Measurements from ENCODE around the gene BTBD9.

BTBD9 gene

GRCh38 chr6:38485488-38485887 is 154.2 kb downstream of the BTBD9 start:
- no peak for DNase-seq (ENCODE audit: low read depth in 4 of 4, low spot score in 1 of 4)

- no peak for DNase-seq (ENCODE audit: low read depth in 4 of 4, low spot score in 1 of 4)
These were observed 155.1 kb downstream of the BTBD9 start for GRCh38 chr6:38484656-38485055.

GRCh38 chr6:38483526-38483925 is 156.2 kb downstream of the BTBD9 start:
- no peak for DNase-seq (ENCODE audit: low read depth in 4 of 4, low spot score in 1 of 4)

GRCh38 chr6:38482466-38482865 is 157.3 kb downstream of the BTBD9 start:
- no peak for DNase-seq (ENCODE audit: low read depth in 4 of 4, low spot score in 1 of 4)

- no peak for DNase-seq (ENCODE audit: low read depth in 4 of 4, low spot score in 1 of 4)
These were observed 157.9 kb downstream of the BTBD9 start for GRCh38 chr6:38481851-38482250.

GRCh38 chr6:38481211-38481836 is 158.4 kb downstream of the BTBD9 start:
- DNase-seq (ENCODE audit: low read depth in 4 of 4, low spot score in 1 of 4) = no peak

- DNase-seq (ENCODE audit: low read depth in 4 of 4, low spot score in 1 of 4) = no peak
These were observed 159.7 kb downstream of the BTBD9 start for GRCh38 chr6:38480036-38480435.

- DNase-seq (ENCODE audit: low read depth in 4 of 4, low spot score in 1 of 4) = no peak
These were observed 160.4 kb downstream of the BTBD9 start for GRCh38 chr6:38479331-38479730.

GRCh38 chr6:38477680-38478260 is 162.0 kb downstream of the BTBD9 start:
- DNase-seq (ENCODE audit: low read depth in 4 of 4, low spot score in 1 of 4) = no peak

GRCh38 chr6:38476888-38477287 is 162.8 kb downstream of the BTBD9 start:
- no peak for DNase-seq (ENCODE audit: low read depth in 4 of 4, low spot score in 1 of 4)

- DNase-seq (ENCODE audit: low read depth in 4 of 4, low spot score in 1 of 4) = no peak
These were observed 163.6 kb downstream of the BTBD9 start for GRCh38 chr6:38476141-38476540.

GRCh38 chr6:38470548-38470947 is 169.2 kb downstream of the BTBD9 start:
- no peak for DNase-seq (ENCODE audit: low read depth in 4 of 4, low spot score in 1 of 4)

GRCh38 chr6:38467566-38467965 is 172.2 kb downstream of the BTBD9 start:
- DNase-seq (ENCODE audit: low read depth in 4 of 4, low spot score in 1 of 4) = no peak

GRCh38 chr6:38460186-38460585 is 179.5 kb downstream of the BTBD9 start:
- no peak for DNase-seq (ENCODE audit: low read depth in 4 of 4, low spot score in 1 of 4)

- no peak for DNase-seq (ENCODE audit: low read depth in 4 of 4, low spot score in 1 of 4)
These were observed 180.4 kb downstream of the BTBD9 start for GRCh38 chr6:38459291-38459690.

GRCh38 chr6:38453861-38454260 is 185.9 kb downstream of the BTBD9 start:
- DNase-seq (ENCODE audit: low read depth in 4 of 4, low spot score in 1 of 4) = no peak

GRCh38 chr6:38452816-38453660 is 186.7 kb downstream of the BTBD9 start:
- no peak for DNase-seq (ENCODE audit: low read depth in 4 of 4, low spot score in 1 of 4)

- DNase-seq (ENCODE audit: low read depth in 4 of 4, low spot score in 1 of 4) = no peak
These were observed 189.0 kb downstream of the BTBD9 start for GRCh38 chr6:38450717-38451116.

GRCh38 chr6:38445925-38446324 is 193.8 kb downstream of the BTBD9 start:
- no peak for DNase-seq (ENCODE audit: low read depth in 4 of 4, low spot score in 1 of 4)

GRCh38 chr6:38445336-38445735 is 194.4 kb downstream of the BTBD9 start:
- no peak for DNase-seq (ENCODE audit: low read depth in 4 of 4, low spot score in 1 of 4)

- no peak for DNase-seq (ENCODE audit: low read depth in 4 of 4, low spot score in 1 of 4)
These were observed 196.2 kb downstream of the BTBD9 start for GRCh38 chr6:38443352-38444144.

- DNase-seq (ENCODE audit: low read depth in 4 of 4, low spot score in 1 of 4) = no peak
These were observed 201.6 kb downstream of the BTBD9 start for GRCh38 chr6:38438097-38438496.

Measured in stimulated activated CD4-positive, alpha-beta T cell treated with anti-CD3 and anti-CD28 coated beads, Interleukin-1b, Interleukin-23, amount 100 ng/mL, for 24 hours (primary cell).